Transverse colon (tissue), 4 donors: ENCODE measurements around the gene NRG2. TPM values are rescaled to one million over a fixed set of nuclear protein-coding genes. Genes with fewer than 3 reads are reported as not detected.

Experiments used
- DNase-seq: peaks from one replicate; pipeline ENCODE4 v3.0.0-alpha.2; 2019
- H3K27ac ChIP-seq, 4 donors: fragments of 200-600 bp; sonication (generic); 2 replicates each; pipeline ENCODE4 v1.5.1; 2016 to 2018; ENCODE audit warnings: inconsistent platforms in 4 of 4
- H3K27me3 ChIP-seq: fragments of 200-600 bp; sonication (generic); 2 replicates; pipeline ENCODE4 v1.5.1; 2017; ENCODE audit warnings: inconsistent platforms
- H3K36me3 ChIP-seq, 4 donors: fragments of 200-600 bp; sonication (generic); 2 replicates each; pipeline ENCODE4 v1.5.1; 2017 to 2019; ENCODE audit warnings: inconsistent platforms in 4 of 4
- H3K4me1 ChIP-seq, 4 donors: fragments of 200-600 bp; sonication (generic); 2 replicates each; pipeline ENCODE4 v1.5.1; 2017 to 2020; ENCODE audit warnings: inconsistent platforms in 4 of 4
- H3K4me3 ChIP-seq, 4 donors: fragments of 200-600 bp; sonication (generic); 1 replicate in 1 of 4; 2 replicates in 3 of 4; pipeline versions ENCODE4 v1.5.1 to v1.6.1; 2017 to 2019; ENCODE audit warnings: inconsistent platforms in 4 of 4
- H3K9me3 ChIP-seq, 2 donors: fragments of 200-600 bp; sonication (generic); 2 replicates each; pipeline ENCODE4 v1.5.1; 2017 to 2019; ENCODE audit warnings: inconsistent platforms in 2 of 2
- CTCF ChIP-seq, 5 experiments: fragments of 200-600 bp in 3 of 5; fragments of 450-650 bp in 2 of 5; sonication (generic) in 3 of 5; IDR thresholded peaks; 1 replicate in 2 of 5; 2 replicates in 3 of 5; pipeline ENCODE4 v1.5.1; 2016 to 2017; ENCODE audit warnings: antibody characterized with exemption in 5 of 5, inconsistent platforms in 3 of 5, mild to moderate bottlenecking in 2 of 5, moderate library complexity in 1 of 5
- EP300 ChIP-seq: sonication (generic); formaldehyde crosslinking; IDR thresholded peaks from one replicate; pipeline ENCODE4 v1.6.1; 2017; ENCODE audit warnings: antibody characterized with exemption, low read depth
- POLR2A ChIP-seq: fragments of 450-650 bp; IDR thresholded peaks from one replicate; pipeline ENCODE4 v1.6.1; 2016; ENCODE audit warnings: antibody characterized with exemption, mild to moderate bottlenecking, moderate library complexity
- POLR2AphosphoS5 ChIP-seq, 3 donors: sonication (generic); formaldehyde crosslinking; IDR thresholded peaks; one replicate each; pipeline ENCODE4 v1.6.1; 2016; ENCODE audit warnings: antibody characterized with exemption in 3 of 3
- whole genome bisulfite sequencing, 2 donors: methylation state at CpG; one replicate each; pipeline ENCODE4 v1.1.5; 2018; ENCODE audit warnings: low coverage in 1 of 2; 5-methylcytosine and 5-hydroxymethylcytosine counted together
- in situ Hi-C, 4 donors: fragments of 200-750 bp; cut with MboI; loops; one replicate each; pipeline versions ENCODE4 v1.15.0 to v1.15.1; 2017; ENCODE audit warnings: low sequenced_read_pairs in 3 of 4, low pct_ligation_motif_present in 1 of 4, low pct_unique_long_range_greater_than_20kb in 1 of 4
- intact Hi-C: fragments of 100-400 bp; cut with DNase I; formaldehyde crosslinking; loops from one replicate; pipeline ENCODE4 v1.15.1; 2023; ENCODE audit warnings: low total_unique reads
- total RNA-seq, 4 donors: library from RNA; depleted of rRNA; stranded (reverse); fragments of >200 nt; gene quantifications; one replicate each; pipeline ENCODE4 v1.1.0, GENCODE V29; 2016

NRG2 gene
- total RNA-seq, 4 donors from 2014 or later, result 0.68 to 12.3 (median 0.95) TPM; not detected in 1

- no peak for DNase-seq
- Histone ChIP-seq H3K4me3 (no peak overlapping the region), H3K4me1 (peaks cover 0 to 4% (median 0%) of the 10 kb centered on the region in 4 donors), H3K27me3 (peaks cover 22% of the 10 kb centered on the region), H3K36me3 (no peaks in the 10 kb centered on the region), H3K9me3 (no peaks in the 10 kb centered on the region), H3K27ac (no peak overlapping the region)
- WGBS, 2 donors, result 78 to 93% methylated on average over 1 to 2 of the region's 2 CpGs
- TF ChIP-seq EP300 (no peak), POLR2A (no peak), CTCF (IDR thresholded peaks at IDR 0.05) (no peak)
- in situ Hi-C loops (no loop called here), intact Hi-C loops (no loop called here)
Measured at GRCh38 chr5:140014751-140015150, 28.3 kb downstream of the NRG2 start.

- Histone ChIP-seq H3K4me1 (no peaks in the 10 kb centered on the region), H3K27ac (no peak overlapping the region), H3K27me3 (peaks cover 21% of the 10 kb centered on the region), H3K36me3 (no peaks in the 10 kb centered on the region), H3K9me3 (no peaks in the 10 kb centered on the region), H3K4me3 (no peak overlapping the region)
- intact Hi-C loops, result no loop called here
- TF ChIP-seq POLR2AphosphoS5 (IDR thresholded peaks at IDR 0.05) (no peak), CTCF (IDR thresholded peaks at IDR 0.05) (no peak), POLR2A (no peak), EP300 (no peak)
- no peak for DNase-seq
- in situ Hi-C loops, result no loop called here
- WGBS, 2 donors, result 60 to 75% methylated on average over 1 of the region's 1 CpG
Measured at GRCh38 chr5:140013536-140013935, 29.6 kb downstream of the NRG2 start.

GRCh38 chr5:140012443-140012842, 30.7 kb downstream of the NRG2 start:
- TF ChIP-seq POLR2A (no peak), POLR2AphosphoS5 (IDR thresholded peaks at IDR 0.05) (no peak), EP300 (no peak)
- DNase-seq, result no peak
- Histone ChIP-seq H3K27ac (no peak overlapping the region), H3K9me3 (no peaks in the 10 kb centered on the region), H3K4me3 (no peak overlapping the region), H3K27me3 (peaks cover 21% of the 10 kb centered on the region), H3K36me3 (no peaks in the 10 kb centered on the region), H3K4me1 (no peaks in the 10 kb centered on the region)
- intact Hi-C loops (no loop called here), in situ Hi-C loops (no loop called here)
- WGBS, 2 donors, result 86 to 91% methylated on average over 1 of the region's 1 CpG

- Histone ChIP-seq H3K9me3 (no peaks in the 10 kb centered on the region), H3K27ac (no peak overlapping the region), H3K4me3 (no peak overlapping the region), H3K27me3 (peaks cover 21% of the 10 kb centered on the region), H3K36me3 (no peaks in the 10 kb centered on the region), H3K4me1 (no peaks in the 10 kb centered on the region)
- TF ChIP-seq POLR2AphosphoS5 (IDR thresholded peaks at IDR 0.05), result no peak
- TF ChIP-seq CTCF (IDR thresholded peaks at IDR 0.05), result no peak
- no peak for TF ChIP-seq EP300
- in situ Hi-C loops (no loop called here), intact Hi-C loops (no loop called here)
- no peak for DNase-seq
- WGBS, 2 donors, result 62 to 67% methylated on average over 1 to 3 of the region's 3 CpGs
Measured at GRCh38 chr5:140011297-140011802, 31.7 kb downstream of the NRG2 start.

GRCh38 chr5:140010798-140011197, 32.3 kb downstream of the NRG2 start:
- no peak for TF ChIP-seq EP300
- no peak for TF ChIP-seq POLR2AphosphoS5 (IDR thresholded peaks at IDR 0.05)
- no peak for TF ChIP-seq CTCF (IDR thresholded peaks at IDR 0.05)
- TF ChIP-seq POLR2A, result no peak
- 67 to 87% methylated on average over 1 to 3 of the region's 3 CpGs for WGBS, 2 donors
- H3K27me3 ChIP-seq, result peaks cover 21% of the 10 kb centered on the region
- no peaks in the 10 kb centered on the region for H3K36me3 ChIP-seq
- H3K4me1 ChIP-seq, result no peaks in the 10 kb centered on the region
- no peak for DNase-seq
- in situ Hi-C loops (no loop called here), intact Hi-C loops (loop anchor here (1.0 kb wide), 1 partner anchor 35 kb away; no protein-coding TSS in a partner anchor)
- no peak overlapping the region for H3K4me3 ChIP-seq
- no peak overlapping the region for H3K27ac ChIP-seq
- H3K9me3 ChIP-seq, result no peaks in the 10 kb centered on the region
